Brain microvascular endothelial cell (primary cell): Measurements from ENCODE around the gene SLC35A3.

Experiments
- DNase-seq: peaks from one replicate; pipeline ENCODE4 v3.0.0-alpha.2; 2020
- H3K27ac ChIP-seq: fragments of 250-450 bp; sonication (Bioruptor Pico); 2 replicates; pipeline ENCODE4 v1.5.1; 2020; ENCODE audit warnings: mild to moderate bottlenecking, moderate library complexity
- H3K27me3 ChIP-seq: fragments of 250-450 bp; sonication (Bioruptor Pico); replicated peaks from 2 replicates; pipeline ENCODE4 v1.5.1; 2020; ENCODE audit warnings: mild to moderate bottlenecking
- H3K36me3 ChIP-seq: fragments of 250-450 bp; sonication (Bioruptor Pico); replicated peaks from 2 replicates; pipeline ENCODE4 v1.5.1; 2020; ENCODE audit warnings: mild to moderate bottlenecking
- H3K4me3 ChIP-seq: 2 replicates; pipeline ENCODE4 v1.5.1; 2011; ENCODE audit warnings: low read depth, mild to moderate bottlenecking, control low read depth, low read length, moderate library complexity
- in situ Hi-C: cut with HindIII; loops from 2 replicates; pipeline ENCODE4 v1.10.0; 2017; ENCODE audit warnings: low sequenced_read_pairs, low pct_ligation_motif_present
- TF ChIP-seq, protein P1 (sequence below): IDR thresholded peaks from 2 replicates; pipeline ENCODE4 v1.5.1; 2011; ENCODE audit warnings: low read depth, mild to moderate bottlenecking, moderate library complexity, low read length, control low read depth, inconsistent platforms; ENCODE audit errors: missing control alignments

Gene SLC35A3

GRCh38 chr1:100006688-100007087 lies 36.9 kb downstream of the SLC35A3 start:
- no peak for DNase-seq
- Histone ChIP-seq H3K27ac (no peak overlapping the region), H3K36me3 (no peaks in the 10 kb centered on the region), H3K27me3 (no peaks in the 10 kb centered on the region), H3K4me3 (no peak overlapping the region)
- in situ Hi-C loops: no loop called here
- TF ChIP-seq, protein P1, sequence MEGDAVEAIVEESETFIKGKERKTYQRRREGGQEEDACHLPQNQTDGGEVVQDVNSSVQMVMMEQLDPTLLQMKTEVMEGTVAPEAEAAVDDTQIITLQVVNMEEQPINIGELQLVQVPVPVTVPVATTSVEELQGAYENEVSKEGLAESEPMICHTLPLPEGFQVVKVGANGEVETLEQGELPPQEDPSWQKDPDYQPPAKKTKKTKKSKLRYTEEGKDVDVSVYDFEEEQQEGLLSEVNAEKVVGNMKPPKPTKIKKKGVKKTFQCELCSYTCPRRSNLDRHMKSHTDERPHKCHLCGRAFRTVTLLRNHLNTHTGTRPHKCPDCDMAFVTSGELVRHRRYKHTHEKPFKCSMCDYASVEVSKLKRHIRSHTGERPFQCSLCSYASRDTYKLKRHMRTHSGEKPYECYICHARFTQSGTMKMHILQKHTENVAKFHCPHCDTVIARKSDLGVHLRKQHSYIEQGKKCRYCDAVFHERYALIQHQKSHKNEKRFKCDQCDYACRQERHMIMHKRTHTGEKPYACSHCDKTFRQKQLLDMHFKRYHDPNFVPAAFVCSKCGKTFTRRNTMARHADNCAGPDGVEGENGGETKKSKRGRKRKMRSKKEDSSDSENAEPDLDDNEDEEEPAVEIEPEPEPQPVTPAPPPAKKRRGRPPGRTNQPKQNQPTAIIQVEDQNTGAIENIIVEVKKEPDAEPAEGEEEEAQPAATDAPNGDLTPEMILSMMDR: no peak

GRCh38 chr1:100009458-100009857 lies 39.7 kb downstream of the SLC35A3 start:
- DNase-seq: peak; percentile 49
- no peaks in the 10 kb centered on the region for H3K27me3 ChIP-seq
- no peak overlapping the region for H3K4me3 ChIP-seq
- no peak overlapping the region for H3K27ac ChIP-seq
- in situ Hi-C loops: no loop called here
- TF ChIP-seq, protein P1: no peak
- no peaks in the 10 kb centered on the region for H3K36me3 ChIP-seq

DNA sequence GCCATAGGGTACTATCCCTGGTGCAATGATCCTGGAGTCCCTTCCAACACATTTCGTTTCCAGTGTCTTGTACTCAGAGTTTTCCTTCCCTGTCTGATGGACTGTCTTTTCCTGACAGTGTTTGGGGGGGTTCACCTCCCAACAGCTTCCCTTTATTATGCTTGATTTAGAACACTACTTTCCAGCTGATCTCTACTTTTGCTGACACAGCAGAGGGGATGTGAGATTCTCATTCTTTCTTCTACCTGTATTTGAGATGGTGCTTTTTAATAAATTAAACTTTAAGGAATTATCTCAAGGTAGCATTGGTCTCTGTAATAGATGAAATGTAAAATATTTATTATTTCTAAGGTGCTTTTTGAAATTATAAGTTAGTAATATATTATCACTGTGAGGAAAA lies 41.0 kb downstream of the SLC35A3 start:
- Histone ChIP-seq H3K4me3 (no peak overlapping the region), H3K36me3 (no peaks in the 10 kb centered on the region), H3K27ac (no peak overlapping the region), H3K27me3 (no peaks in the 10 kb centered on the region)
- TF ChIP-seq, protein P1: no peak
- in situ Hi-C loops: no loop called here
- DNase-seq: no peak

GRCh38 chr1:100019220-100019619 lies 49.4 kb downstream of the SLC35A3 start:
- Histone ChIP-seq H3K27me3 (no peaks in the 10 kb centered on the region), H3K27ac (no peak overlapping the region), H3K36me3 (no peaks in the 10 kb centered on the region), H3K4me3 (no peak overlapping the region)
- no peak for DNase-seq
- TF ChIP-seq, protein P1: no peak
- in situ Hi-C loops: no loop called here

DNA sequence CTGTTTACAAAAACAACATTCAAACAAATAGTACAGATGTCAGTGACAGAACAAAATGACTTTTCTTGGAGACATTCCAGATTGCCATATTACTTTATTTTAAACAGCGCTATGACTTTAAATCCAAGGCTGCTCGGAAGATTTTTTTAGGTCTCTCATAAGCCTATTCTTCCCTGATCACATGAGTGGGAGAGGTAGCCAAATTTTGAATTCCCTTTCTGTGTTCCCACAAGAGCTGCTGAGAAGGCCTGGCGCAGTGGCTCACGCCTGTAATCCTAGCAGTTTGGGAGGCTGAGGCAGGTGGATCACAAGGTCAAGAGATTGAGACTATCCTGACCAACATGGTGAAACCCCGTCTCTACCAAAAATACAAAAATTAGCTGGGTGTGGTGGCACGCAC lies 53.7 kb downstream of the SLC35A3 start:
- TF ChIP-seq, protein P1: no peak
- Histone ChIP-seq H3K36me3 (no peaks in the 10 kb centered on the region), H3K27ac (no peak overlapping the region), H3K4me3 (no peak overlapping the region), H3K27me3 (no peaks in the 10 kb centered on the region)
- no peak for DNase-seq
- in situ Hi-C loops: no loop called here

GRCh38 chr1:100027212-100027611 lies 57.4 kb downstream of the SLC35A3 start:
- in situ Hi-C loops: no loop called here
- TF ChIP-seq, protein P1: no peak
- no peaks in the 10 kb centered on the region for H3K36me3 ChIP-seq
- H3K27ac ChIP-seq: no peak overlapping the region
- DNase-seq: no peak
- no peaks in the 10 kb centered on the region for H3K27me3 ChIP-seq
- no peak overlapping the region for H3K4me3 ChIP-seq
